MM.1S (cell line): ENCODE results near the gene ZDHHC11B.

Source experiments
- CTCF ChIP-seq: fragments of 300-600 bp; sonication (generic); IDR thresholded peaks from 2 replicates; pipeline ENCODE4 v1.5.1; 2016; ENCODE audit warnings: antibody characterized with exemption, low read length, mixed read lengths
- EZH2 ChIP-seq: fragments of 300-600 bp; sonication (generic); optimal IDR thresholded peaks from 2 replicates; pipeline ENCODE3; 2017; ENCODE audit warnings: low read depth, mild to moderate bottlenecking, antibody characterized with exemption, low read length, mixed read lengths
- EZH2phosphoT487 ChIP-seq: fragments of 300-600 bp; sonication (generic); IDR thresholded peaks from 2 replicates; pipeline ENCODE4 v1.6.1; 2018; ENCODE audit warnings: antibody characterized with exemption, low read length

- no peak for TF ChIP-seq CTCF
- TF ChIP-seq EZH2, result no peak
- TF ChIP-seq EZH2phosphoT487, result no peak
Measured at GRCh38 chr5:763397-763796, 21.1 kb downstream of the ZDHHC11B start.
